Liver (tissue), 3 donors: ENCODE data around the gene TANGO2.

Experiments used
- CTCF ChIP-seq: fragments of 150-350 bp; IDR thresholded peaks from 2 replicates; pipeline ENCODE4 v1.5.1; 2017; ENCODE audit warnings: improper control_type of control experiment, low read depth, low read length; ENCODE audit not compliant: missing input control
- EGR1 ChIP-seq, 2 donors: IDR thresholded peaks; 2 replicates each; pipeline ENCODE4 v1.6.1; 2016 to 2018; ENCODE audit warnings: antibody characterized with exemption in 2 of 2, low read depth in 2 of 2
- FOXA1 ChIP-seq: IDR thresholded peaks from 2 replicates; pipeline ENCODE4 v1.6.1; 2016; ENCODE audit warnings: antibody characterized with exemption
- GABPA ChIP-seq, 2 donors: IDR thresholded peaks in 1 of 2; conservative IDR thresholded peaks in 1 of 2; 2 replicates each; pipeline ENCODE4 v1.6.1; 2016; ENCODE audit warnings: antibody characterized with exemption in 2 of 2, mild to moderate bottlenecking in 1 of 2, moderate library complexity in 1 of 2
- JUND ChIP-seq, 2 donors: IDR thresholded peaks; 2 replicates each; pipeline ENCODE4 v1.6.1; 2016; ENCODE audit warnings: antibody characterized with exemption in 2 of 2
- RAD21 ChIP-seq, 2 donors: IDR thresholded peaks; 2 replicates each; pipeline ENCODE4 v1.6.1; 2016; ENCODE audit warnings: antibody characterized with exemption in 2 of 2, mild to moderate bottlenecking in 2 of 2
- REST ChIP-seq: IDR thresholded peaks from 2 replicates; pipeline ENCODE4 v1.6.1; 2016; ENCODE audit warnings: antibody characterized with exemption, mild to moderate bottlenecking
- SP1 ChIP-seq: IDR thresholded peaks from 2 replicates; pipeline ENCODE4 v1.6.1; 2018; ENCODE audit warnings: antibody characterized with exemption, mild to moderate bottlenecking
- TAF1 ChIP-seq: conservative IDR thresholded peaks from 2 replicates; pipeline ENCODE4 v1.6.1; 2016; ENCODE audit warnings: antibody characterized with exemption, mild to moderate bottlenecking
- YY1 ChIP-seq: IDR thresholded peaks from 2 replicates; pipeline ENCODE4 v1.6.1; 2016; ENCODE audit warnings: antibody characterized with exemption, mild to moderate bottlenecking
- TF ChIP-seq, protein P1 (sequence below): IDR thresholded peaks from 2 replicates; pipeline ENCODE4 v1.6.1; 2016; ENCODE audit warnings: antibody characterized with exemption
- TF ChIP-seq, protein P2 (sequence below): IDR thresholded peaks from 2 replicates; pipeline ENCODE4 v1.6.1; 2016; ENCODE audit warnings: antibody characterized with exemption
- donor health status: healthy.
- donor health status: healthy.

GRCh38 chr22:20034143-20034542 is 13.2 kb downstream of the TANGO2 start:
- no peak for TF ChIP-seq RAD21 (IDR thresholded peaks at IDR 0.05)
- no peak for TF ChIP-seq CTCF
- TF ChIP-seq YY1, result no peak
- TF ChIP-seq, protein P1, sequence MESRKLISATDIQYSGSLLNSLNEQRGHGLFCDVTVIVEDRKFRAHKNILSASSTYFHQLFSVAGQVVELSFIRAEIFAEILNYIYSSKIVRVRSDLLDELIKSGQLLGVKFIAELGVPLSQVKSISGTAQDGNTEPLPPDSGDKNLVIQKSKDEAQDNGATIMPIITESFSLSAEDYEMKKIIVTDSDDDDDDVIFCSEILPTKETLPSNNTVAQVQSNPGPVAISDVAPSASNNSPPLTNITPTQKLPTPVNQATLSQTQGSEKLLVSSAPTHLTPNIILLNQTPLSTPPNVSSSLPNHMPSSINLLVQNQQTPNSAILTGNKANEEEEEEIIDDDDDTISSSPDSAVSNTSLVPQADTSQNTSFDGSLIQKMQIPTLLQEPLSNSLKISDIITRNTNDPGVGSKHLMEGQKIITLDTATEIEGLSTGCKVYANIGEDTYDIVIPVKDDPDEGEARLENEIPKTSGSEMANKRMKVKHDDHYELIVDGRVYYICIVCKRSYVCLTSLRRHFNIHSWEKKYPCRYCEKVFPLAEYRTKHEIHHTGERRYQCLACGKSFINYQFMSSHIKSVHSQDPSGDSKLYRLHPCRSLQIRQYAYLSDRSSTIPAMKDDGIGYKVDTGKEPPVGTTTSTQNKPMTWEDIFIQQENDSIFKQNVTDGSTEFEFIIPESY, result no peak
- no peak for TF ChIP-seq SP1
- no peak for TF ChIP-seq TAF1
- no peak for TF ChIP-seq GABPA (IDR thresholded peaks at IDR 0.05 in 1 of 2, conservative IDR thresholded peaks at IDR 0.05 in 1 of 2)
- TF ChIP-seq, protein P2, sequence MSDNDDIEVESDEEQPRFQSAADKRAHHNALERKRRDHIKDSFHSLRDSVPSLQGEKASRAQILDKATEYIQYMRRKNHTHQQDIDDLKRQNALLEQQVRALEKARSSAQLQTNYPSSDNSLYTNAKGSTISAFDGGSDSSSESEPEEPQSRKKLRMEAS, result no peak
- no peak for TF ChIP-seq REST
- no peak for TF ChIP-seq JUND (IDR thresholded peaks at IDR 0.05)
- no peak for TF ChIP-seq FOXA1
- TF ChIP-seq EGR1 (IDR thresholded peaks at IDR 0.05; ENCODE audit: low read depth in 2 of 2), result no peak
